ENCODE measurements around the gene RNF223.

- no peak for TF ChIP-seq ETV6 (CRISPR knock-in tag; IDR thresholded peaks at IDR 0.05)
- TF ChIP-seq NFATC4 (CRISPR knock-in tag; IDR thresholded peaks at IDR 0.05), result no peak
- no peak for TF ChIP-seq NR1H2 (CRISPR knock-in tag; IDR thresholded peaks at IDR 0.05)
- TF ChIP-seq STAT6 (CRISPR knock-in tag; conservative IDR thresholded peaks at IDR 0.05; ENCODE audit: low read depth), result no peak
- TF ChIP-seq ZNF416 (CRISPR knock-in tag; IDR thresholded peaks at IDR 0.05), result no peak
Observed at GRCh38 chr1:1101503-1101902, 27.4 kb upstream of the RNF223 start.
